ENCODE data around the gene WDR35. TPM values are rescaled to one million over a fixed set of nuclear protein-coding genes. Genes with fewer than 3 reads are reported as not detected.

The WDR35 gene
- total and polyA plus RNA-seq, 2 donors (not counting 3 experiments of a cell fraction or from before 2014, with no cell fraction given): 3.6 to 8.0 TPM

GRCh38 chr2:19878268-19879046 lies 111.4 kb downstream of the WDR35 start:
- CTCF ChIA-PET: no interaction called here

More at GRCh38 chr2:19878268-19879046, 111.4 kb downstream of the WDR35 start:
- Histone ChIP-seq H3K9me3 (replicated peaks; ENCODE audit: control insufficient read depth, insufficient read depth, low read length) (no peaks in the 10 kb centered on the region), H3K27me3 (ENCODE audit: control insufficient read depth in 2 of 2, insufficient read depth in 2 of 2, low read length in 2 of 2) (no peaks in the 10 kb centered on the region), H3K27ac (ENCODE audit: insufficient read depth, low read depth, low read length) (no peak overlapping the region), H3K9me1 (replicated peaks; ENCODE audit: control insufficient read depth, extremely low read depth, insufficient read depth, low read length) (no peaks in the 10 kb centered on the region), H3K4me3 (replicated peaks in 1 of 3; ENCODE audit: insufficient read depth in 1 of 3, low read depth in 1 of 3, low read length in 3 of 3) (no peak overlapping the region), H3K79me2 (ENCODE audit: control insufficient read depth, insufficient read depth, low read length) (no peaks in the 10 kb centered on the region), H2AFZ (ENCODE audit: low read depth, low read length) (no peak overlapping the region), H3K9ac (replicated peaks; ENCODE audit: extremely low read depth, insufficient read depth, low read length) (no peak overlapping the region), H3K4me2 (ENCODE audit: insufficient read depth, low read length) (no peak overlapping the region), H3K36me3 (ENCODE audit: control insufficient read depth in 2 of 2, extremely low read depth in 1 of 2, insufficient read depth in 2 of 2, low read length in 2 of 2) (no peaks in the 10 kb centered on the region), H4K20me1 (replicated peaks; ENCODE audit: control insufficient read depth, extremely low read depth, insufficient read depth, low read length) (no peaks in the 10 kb centered on the region), H3K4me1 (ENCODE audit: control insufficient read depth, extremely low read depth, insufficient read depth, low read length) (no peaks in the 10 kb centered on the region)
- no TSS peak for BruUV-seq (replicated peaks)
- FAIRE-seq (no peak), DNase-seq (ENCODE audit: low read depth, low spot score) (no peak)
- POLR2A ChIA-PET: no interaction called here
- intact Hi-C loops (cut with micrococcal nuclease): no loop called here
- dilution Hi-C loops (cut with MboI; ENCODE audit: extremely low pct_ligation_motif_present, low sequenced_read_pairs): no loop called here
- no peak for TF ChIP-seq POLR2A (IDR thresholded peaks at IDR 0.05; ENCODE audit: low read depth, low read length)
- TF ChIP-seq POLR2AphosphoS5 (IDR thresholded peaks at IDR 0.05; ENCODE audit: insufficient read depth, low read depth, low read length): no peak
- no peak for TF ChIP-seq MYC (IDR thresholded peaks at IDR 0.05; ENCODE audit: low read depth, low read length)
- TF ChIP-seq EZH2 (IDR thresholded peaks at IDR 0.05; ENCODE audit: borderline replicate concordance, low read depth, low read length, severe bottlenecking): no peak
- no peak for TF ChIP-seq JUN (IDR thresholded peaks at IDR 0.05; ENCODE audit: borderline replicate concordance, insufficient read depth, insufficient read length, low read depth)
- no peak for TF ChIP-seq FOS (IDR thresholded peaks at IDR 0.05; ENCODE audit: borderline replicate concordance, insufficient read depth, low read length)
- TF ChIP-seq MAX (IDR thresholded peaks at IDR 0.05; ENCODE audit: insufficient read depth, insufficient read length): no peak
- no peak for TF ChIP-seq GATA2 (IDR thresholded peaks at IDR 0.05; ENCODE audit: insufficient read depth, insufficient read length, low read depth, low read length)
- no peak for TF ChIP-seq CTCF (IDR thresholded peaks at IDR 0.05; ENCODE audit: extremely low read depth in 1 of 2, insufficient read depth in 1 of 2, low read depth in 1 of 2, low read length in 2 of 2)
